Stimulated activated CD8-positive, alpha-beta memory T cell treated with anti-CD3 and anti-CD28 coated beads, Interleukin-2, amount 100 ng/mL, for 1 hour (primary cell): ENCODE results near the gene FAM163B.

ENCODE experiments used
- DNase-seq, 2 donors: peaks; one replicate each; pipeline ENCODE4 v3.0.0-alpha.2; 2020; ENCODE audit warnings: low read depth in 2 of 2

FAM163B gene

GRCh38 chr9:133545494-133546286 lies 63.5 kb downstream of the FAM163B start:
- DNase-seq: no peak

- DNase-seq: no peak
Measured at GRCh38 chr9:133543772-133544467, 65.3 kb downstream of the FAM163B start.

- no peak for DNase-seq
Measured at GRCh38 chr9:133542002-133542401, 67.2 kb downstream of the FAM163B start.

GRCh38 chr9:133540698-133541025 lies 68.5 kb downstream of the FAM163B start:
- no peak for DNase-seq

- DNase-seq: no peak
Measured at GRCh38 chr9:133539991-133540697, 69.0 kb downstream of the FAM163B start.

- DNase-seq: no peak
Measured at GRCh38 chr9:133538851-133539833, 70.0 kb downstream of the FAM163B start.

GRCh38 chr9:133538176-133538575 lies 71.0 kb downstream of the FAM163B start:
- DNase-seq: no peak

GRCh38 chr9:133537257-133537656 lies 71.9 kb downstream of the FAM163B start:
- no peak for DNase-seq

GRCh38 chr9:133536536-133536935 lies 72.7 kb downstream of the FAM163B start:
- DNase-seq: no peak

- DNase-seq: no peak
Measured at GRCh38 chr9:133536080-133536479, 73.1 kb downstream of the FAM163B start.

GRCh38 chr9:133535306-133535877 lies 73.8 kb downstream of the FAM163B start:
- DNase-seq: no peak

GRCh38 chr9:133534346-133535291 lies 74.6 kb downstream of the FAM163B start, which contains the start of gene ADAMTSL2:
ADAMTSL2 (plus strand) TSS chr9:133534704; CDS start chr9:133536713, 2,009 bp downstream.
- peak in 1 of 2 donors; percentile 31 for DNase-seq

- no peak for DNase-seq
Measured at GRCh38 chr9:133533857-133534256, 75.3 kb downstream of the FAM163B start.

GRCh38 chr9:133532937-133533668 lies 76.1 kb downstream of the FAM163B start:
- peak; percentile 14 to 28 for DNase-seq

GRCh38 chr9:133531293-133531692 lies 77.9 kb downstream of the FAM163B start:
- no peak for DNase-seq

GRCh38 chr9:133529874-133530273 lies 79.3 kb downstream of the FAM163B start:
- no peak for DNase-seq

GRCh38 chr9:133529457-133529856 lies 79.7 kb downstream of the FAM163B start:
- DNase-seq: no peak

- DNase-seq: no peak
Measured at GRCh38 chr9:133528876-133529241, 80.3 kb downstream of the FAM163B start.
